Suprapubic skin (tissue), 4 donors: ENCODE data around the gene PFDN4. TPM values are rescaled to one million over a fixed set of nuclear protein-coding genes. Genes with fewer than 3 reads are reported as not detected.

Experiments
- DNase-seq, 2 donors: peaks; one replicate each; pipeline ENCODE4 v3.0.0-alpha.2; 2019; ENCODE audit warnings: low spot score in 2 of 2
- H3K27ac ChIP-seq: fragments of 200-600 bp; sonication (generic); one replicate; pipeline ENCODE4 v1.5.1; 2019
- H3K27me3 ChIP-seq: fragments of 200-600 bp; sonication (generic); one replicate; pipeline ENCODE4 v1.5.1; 2019
- H3K36me3 ChIP-seq: fragments of 200-600 bp; sonication (generic); one replicate; pipeline ENCODE4 v1.5.1; 2019
- H3K4me1 ChIP-seq: fragments of 200-600 bp; sonication (generic); one replicate; pipeline ENCODE4 v1.5.1; 2019
- H3K4me3 ChIP-seq: fragments of 200-600 bp; sonication (generic); one replicate; pipeline ENCODE4 v1.5.1; 2019; ENCODE audit warnings: mild to moderate bottlenecking
- H3K9me3 ChIP-seq: fragments of 200-600 bp; sonication (generic); one replicate; pipeline ENCODE4 v1.5.1; 2019
- CTCF ChIP-seq, 2 donors: fragments of 200-600 bp in 1 of 2; fragments of 450-650 bp in 1 of 2; sonication (generic) in 1 of 2; IDR thresholded peaks; one replicate each; pipeline ENCODE4 v1.5.1; 2016 to 2019; ENCODE audit warnings: antibody characterized with exemption in 2 of 2, mild to moderate bottlenecking in 1 of 2, moderate library complexity in 1 of 2
- EP300 ChIP-seq: sonication (generic); formaldehyde crosslinking; IDR thresholded peaks from one replicate; pipeline ENCODE4 v1.6.1; 2017; ENCODE audit warnings: antibody characterized with exemption
- POLR2A ChIP-seq, 2 donors: fragments of 450-650 bp; IDR thresholded peaks; one replicate each; pipeline ENCODE4 v1.6.1; 2017; ENCODE audit warnings: antibody characterized with exemption in 2 of 2, mild to moderate bottlenecking in 2 of 2, moderate library complexity in 2 of 2
- POLR2AphosphoS5 ChIP-seq, 3 donors: sonication (generic); formaldehyde crosslinking; IDR thresholded peaks; one replicate each; pipeline ENCODE4 v1.6.1; 2017; ENCODE audit warnings: antibody characterized with exemption in 3 of 3
- WGBS: methylation state at CpG from one replicate; pipeline ENCODE4 v1.1.5; 2018; 5-methylcytosine and 5-hydroxymethylcytosine counted together
- total RNA-seq, 4 donors: library from RNA; depleted of rRNA; stranded (reverse); fragments of >200 nt; gene quantifications; one replicate each; pipeline ENCODE4 v1.1.0, GENCODE V29; 2016

Gene PFDN4
- total RNA-seq, 4 donors from 2014 or later, result 33.2 to 48.7 (median 42.0) TPM

- no peaks in the 10 kb centered on the region for H3K36me3 ChIP-seq
- H3K27ac ChIP-seq, result no peak overlapping the region
- DNase-seq, result no peak
- H3K4me1 ChIP-seq, result peaks cover 1% of the 10 kb centered on the region
- peaks cover 15% of the 10 kb centered on the region for H3K27me3 ChIP-seq
- H3K9me3 ChIP-seq, result no peaks in the 10 kb centered on the region
- 41% methylated on average over 2 of the region's 2 CpGs for WGBS
- TF ChIP-seq CTCF (IDR thresholded peaks at IDR 0.05) (no peak), POLR2AphosphoS5 (IDR thresholded peaks at IDR 0.05) (no peak), POLR2A (IDR thresholded peaks at IDR 0.05) (no peak), EP300 (no peak)
- H3K4me3 ChIP-seq, result no peak overlapping the region
These were observed 27.9 kb upstream of the PFDN4 start for GRCh38 chr20:54179946-54180345.

- Histone ChIP-seq H3K27me3 (peaks cover 8% of the 10 kb centered on the region), H3K9me3 (no peaks in the 10 kb centered on the region), H3K27ac (no peak overlapping the region), H3K4me3 (no peak overlapping the region), H3K36me3 (no peaks in the 10 kb centered on the region), H3K4me1 (peaks cover 5% of the 10 kb centered on the region)
- WGBS, result 82% methylated on average over 1 of the region's 1 CpG
- DNase-seq, result no peak
- TF ChIP-seq POLR2AphosphoS5 (IDR thresholded peaks at IDR 0.05), result no peak
- TF ChIP-seq CTCF (IDR thresholded peaks at IDR 0.05), result no peak
- TF ChIP-seq POLR2A (IDR thresholded peaks at IDR 0.05), result no peak
- TF ChIP-seq EP300, result no peak
These were observed 27.0 kb upstream of the PFDN4 start for GRCh38 chr20:54180931-54181330.

DNA sequence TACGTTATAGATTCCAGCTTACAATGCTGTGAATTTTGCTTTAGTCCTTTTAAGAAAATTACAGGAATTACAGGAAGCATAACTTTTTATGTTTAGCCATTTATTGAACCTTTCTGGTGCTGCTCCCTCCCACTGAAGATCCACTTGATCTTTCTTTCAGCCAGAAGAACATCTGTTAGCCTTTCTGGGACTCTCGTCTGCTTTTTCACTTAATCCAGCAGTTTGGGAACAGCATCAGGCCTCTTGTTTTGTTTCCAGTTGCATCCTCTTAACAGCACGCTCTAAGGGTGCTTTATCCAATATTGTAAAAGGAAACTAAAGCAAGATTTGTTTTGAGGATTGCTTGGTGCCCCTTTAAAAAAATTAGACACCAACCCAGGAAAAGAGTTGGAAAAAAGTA is 23.8 kb upstream of the PFDN4 start:
- no peak for TF ChIP-seq POLR2AphosphoS5 (IDR thresholded peaks at IDR 0.05)
- Histone ChIP-seq H3K9me3 (no peaks in the 10 kb centered on the region), H3K4me3 (no peak overlapping the region), H3K27ac (no peak overlapping the region), H3K36me3 (no peaks in the 10 kb centered on the region), H3K4me1 (peaks cover 5% of the 10 kb centered on the region), H3K27me3 (peaks cover 6% of the 10 kb centered on the region)
- no peak for DNase-seq
- WGBS, result 62% methylated on average over 3 of the region's 3 CpGs

GRCh38 chr20:54184904-54185626 is 22.8 kb upstream of the PFDN4 start:
- H3K36me3 ChIP-seq, result no peaks in the 10 kb centered on the region

GRCh38 chr20:54188132-54188849 is 19.6 kb upstream of the PFDN4 start:
- DNase-seq, result no peak
- peaks cover 6% of the 10 kb centered on the region for H3K27me3 ChIP-seq
- peaks cover 9% of the 10 kb centered on the region for H3K4me1 ChIP-seq
- no peak overlapping the region for H3K4me3 ChIP-seq
- no peaks in the 10 kb centered on the region for H3K36me3 ChIP-seq
- TF ChIP-seq POLR2A (IDR thresholded peaks at IDR 0.05) (no peak), POLR2AphosphoS5 (IDR thresholded peaks at IDR 0.05) (no peak), CTCF (IDR thresholded peaks at IDR 0.05) (no peak), EP300 (no peak)
- 67% methylated on average over 11 of the region's 11 CpGs for WGBS
- H3K9me3 ChIP-seq, result no peaks in the 10 kb centered on the region
- H3K27ac ChIP-seq, result no peak overlapping the region

More at GRCh38 chr20:54184904-54185626, 22.8 kb upstream of the PFDN4 start:
- WGBS, result 46% methylated on average over 10 of the region's 10 CpGs
- no peak for DNase-seq
- Histone ChIP-seq H3K27me3 (peaks cover 6% of the 10 kb centered on the region), H3K4me1 (peaks cover 5% of the 10 kb centered on the region), H3K9me3 (no peaks in the 10 kb centered on the region), H3K4me3 (no peak overlapping the region), H3K27ac (no peak overlapping the region)
- no peak for TF ChIP-seq CTCF (IDR thresholded peaks at IDR 0.05)
- no peak for TF ChIP-seq POLR2AphosphoS5 (IDR thresholded peaks at IDR 0.05)
- TF ChIP-seq POLR2A (IDR thresholded peaks at IDR 0.05), result no peak
- no peak for TF ChIP-seq EP300
